K562 (cell line): ENCODE data around the gene EXOSC1. TPM values are rescaled to one million over a fixed set of nuclear protein-coding genes. Genes with fewer than 3 reads are reported as not detected.
A peak's percentile ranks its signal among the peaks of the same experiment; 100 is the strongest.

Experiments used
- ATF1 ChIP-seq, 2 experiments: fragments of 450-650 bp in 1 of 2; IDR thresholded peaks; 2 replicates each; pipeline ENCODE4 v1.6.1; 2016; ENCODE audit warnings: missing compliant biosample characterization in 1 of 2, missing genetic modification characterization in 1 of 2
- EP400 ChIP-seq: fragments of 450-650 bp; IDR thresholded peaks from 2 replicates; pipeline ENCODE4 v1.6.1; 2017; ENCODE audit warnings: antibody characterized with exemption, mild to moderate bottlenecking, moderate library complexity
- FOXA3 ChIP-seq, 2 experiments: fragments of 450-650 bp in 1 of 2; sonication (generic) in 1 of 2; formaldehyde crosslinking; IDR thresholded peaks in 1 of 2; conservative IDR thresholded peaks in 1 of 2; 2 replicates each; pipeline versions ENCODE4 v1.4.0 to v1.8.0; 2020 to 2022; ENCODE audit warnings: mild to moderate bottlenecking in 2 of 2, missing genetic modification reagents in 1 of 2
- GABPA ChIP-seq: fragments of 200-800 bp; sonication (Bioruptor generic); conservative IDR thresholded peaks from 2 replicates; pipeline ENCODE4 v1.6.1; 2016; ENCODE audit warnings: low read depth, missing genetic modification characterization, missing compliant biosample characterization
- GATAD2A ChIP-seq: fragments of 450-650 bp; IDR thresholded peaks from 2 replicates; pipeline ENCODE4 v1.6.1; 2017
- MIER1 ChIP-seq: fragments of 450-650 bp; IDR thresholded peaks from 2 replicates; pipeline ENCODE4 v1.6.1; 2016; ENCODE audit warnings: antibody characterized with exemption, mild to moderate bottlenecking, low read depth
- MTA3 ChIP-seq: fragments of 450-650 bp; formaldehyde crosslinking; IDR thresholded peaks from 2 replicates; pipeline ENCODE4 v1.6.1; 2017; ENCODE audit warnings: mild to moderate bottlenecking, borderline replicate concordance
- PHF20 ChIP-seq: fragments of 450-650 bp; IDR thresholded peaks from 2 replicates; pipeline ENCODE4 v1.6.1; 2018; ENCODE audit not compliant: partially characterized antibody
- POLR2AphosphoS5 ChIP-seq: IDR thresholded peaks from 2 replicates; pipeline ENCODE4 v1.6.1; 2011; ENCODE audit warnings: mild to moderate bottlenecking, low read depth, low read length, moderate library complexity; ENCODE audit not compliant: control insufficient read depth, insufficient read depth
- POLR3A ChIP-seq: IDR thresholded peaks from 2 replicates; pipeline ENCODE4 v1.6.1; 2011; ENCODE audit warnings: borderline replicate concordance, mild to moderate bottlenecking, moderate library complexity; ENCODE audit not compliant: insufficient read length, insufficient read depth; ENCODE audit errors: extremely low read depth
- PYGO2 ChIP-seq: fragments of 450-650 bp; IDR thresholded peaks from 2 replicates; pipeline ENCODE4 v1.6.1; 2016; ENCODE audit warnings: mild to moderate bottlenecking, missing genetic modification characterization, moderate library complexity, missing compliant biosample characterization
- SLC30A9 ChIP-seq: fragments of 250-450 bp; sonication (Bioruptor Pico); IDR thresholded peaks from 2 replicates; pipeline ENCODE4 v1.8.0; 2022; ENCODE audit warnings: mild to moderate bottlenecking, moderate library complexity
- SRSF3 ChIP-seq: fragments of 200-400 bp; formaldehyde crosslinking; IDR thresholded peaks from 2 replicates; pipeline ENCODE4 v1.6.1; 2016; ENCODE audit warnings: mild to moderate bottlenecking, low read length, moderate library complexity; ENCODE audit not compliant: insufficient read depth
- TGIF2 ChIP-seq: sonication (generic); formaldehyde crosslinking; IDR thresholded peaks from 2 replicates; pipeline ENCODE4 v1.8.1; 2022; ENCODE audit warnings: mild to moderate bottlenecking, missing genetic modification reagents, moderate library complexity
- polyA plus RNA-seq, 8 experiments: library from polyadenylated mRNA; depleted of rRNA in 4 of 8; stranded (reverse) in 5 of 8; unstranded in 3 of 8; fragments of >200 nt; fragmentation: Nextera tagmentation in 2 of 8; fragmentation: Illumina TruSeq in 1 of 8; extraction: Ambion mirVana in 2 of 8; extraction: Trizol in 1 of 8; gene quantifications; 2 replicates each; pipeline versions ENCODE4 v1.2.1 to v1.2.3, GENCODE V29; 2011 to 2014; ENCODE audit warnings: inconsistent platforms in 1 of 8, missing spikeins in 1 of 8
- total RNA-seq, 7 experiments: library from RNA; depleted of rRNA in 6 of 7; stranded (reverse); fragments of >200 nt in 6 of 7; fragmentation: Illumina TruSeq in 2 of 7; extraction: Trizol in 2 of 7; gene quantifications; 2 replicates each; pipeline versions ENCODE4 v1.2.1 to v1.2.3, GENCODE V29; 2011 to 2021; ENCODE audit warnings: low replicate concordance in 1 of 7

The EXOSC1 gene
- total and polyA plus RNA-seq, 9 of the 15 experiments (the other 6 are each of a cell fraction or from before 2014, with no cell fraction given) = 44.3 to 117 (median 67.0) TPM

DNA sequence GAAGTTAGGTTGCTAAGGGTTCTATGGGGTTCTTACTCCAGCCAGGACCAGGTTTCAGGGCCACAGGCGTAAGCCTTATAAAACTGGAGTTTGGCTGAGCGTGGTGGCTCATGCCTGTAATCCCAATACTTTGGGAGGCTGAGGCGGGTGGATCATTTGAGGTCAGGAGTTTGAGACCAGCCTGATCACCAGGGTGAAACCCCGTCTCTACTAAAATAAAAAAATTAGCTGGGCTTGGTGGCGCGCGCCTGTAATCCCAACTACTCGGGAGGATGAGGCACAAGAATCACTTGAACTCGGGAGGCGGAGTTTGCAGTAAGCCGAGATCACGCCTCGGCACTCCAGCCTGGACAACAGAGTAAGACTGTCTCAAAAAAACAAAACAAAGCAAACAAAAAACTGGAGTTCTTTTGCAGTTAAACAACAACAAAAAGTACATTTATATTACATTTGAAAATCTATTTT is 44.3 kb downstream of the EXOSC1 start (continued):
- no peak for TF ChIP-seq SRSF3
- no peak for TF ChIP-seq MIER1
- TF ChIP-seq PYGO2 (tag) = no peak
- TF ChIP-seq POLR2AphosphoS5 = no peak
- peak; percentile 26 for TF ChIP-seq GABPA
- TF ChIP-seq TGIF2 (CRISPR knock-in tag) = no peak
- 0 out of 4 replicates have a peak, but pooled peaks of 1 of the 2 experiments have one; percentile 9 for TF ChIP-seq FOXA3 (CRISPR knock-in tag; conservative IDR thresholded peaks at IDR 0.05 in 1 of 2, IDR thresholded peaks at IDR 0.05 in 1 of 2)
- TF ChIP-seq EP400 = no peak
- no peak for TF ChIP-seq ATF1 (CRISPR knock-in tag; IDR thresholded peaks at IDR 0.05)
- peak; percentile 47 for TF ChIP-seq ATF1 (tag; IDR thresholded peaks at IDR 0.05)
- no peak for TF ChIP-seq POLR3A
- TF ChIP-seq GATAD2A = no peak
- TF ChIP-seq SLC30A9 (CRISPR knock-in tag) = no peak
- no peak for TF ChIP-seq MTA3
- TF ChIP-seq PHF20 = peak; percentile 4
